ENCODE measurements around the gene ALK. TPM values are rescaled to one million over a fixed set of nuclear protein-coding genes. Genes with fewer than 3 reads are reported as not detected.

ALK gene
- total and polyA plus RNA-seq, 3 experiments from 2014 or later, result not detected

DNA sequence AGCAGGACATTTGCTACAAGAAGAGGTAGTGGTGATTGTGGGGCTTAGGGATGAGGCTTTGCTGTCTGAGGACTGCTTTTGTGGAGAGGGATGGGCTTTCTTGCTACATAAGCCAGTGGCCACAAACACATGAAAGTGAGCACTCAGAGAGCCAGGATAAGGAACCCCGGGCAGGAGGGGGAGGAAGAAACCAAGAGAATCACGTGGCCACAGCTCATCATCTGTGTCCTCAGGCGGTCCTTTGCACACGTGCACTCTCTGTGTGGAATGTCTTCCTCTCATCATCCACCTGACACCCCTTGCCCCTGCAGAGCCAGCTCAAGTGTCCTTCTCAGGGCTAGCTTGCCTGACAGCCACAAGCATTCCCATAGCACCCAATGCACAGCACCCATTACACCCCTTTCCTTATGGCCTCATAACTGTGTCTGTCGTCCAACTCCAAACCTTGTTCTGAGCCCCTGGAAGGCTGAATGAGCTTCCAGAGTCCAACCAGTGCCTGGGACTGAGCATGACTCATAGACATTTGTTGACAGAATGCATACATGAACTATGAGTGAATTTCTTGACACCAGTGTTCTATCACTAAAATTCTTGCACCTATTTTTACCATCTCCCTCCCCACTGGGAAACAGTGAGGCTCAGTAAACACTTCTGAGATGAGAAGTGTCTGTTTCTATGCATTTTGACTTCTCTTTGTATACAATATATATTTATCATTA, 398.3 kb downstream of the ALK start:
- CTCF ChIA-PET, result no interaction called here
- Mint-ChIP-seq H3K36me3 (no peaks in the 10 kb centered on the region), H3K27me3 (peaks cover 6 to 7% of the 10 kb centered on the region in 2 donors), H3K27ac (no peak overlapping the region), H3K9me3 (no peaks in the 10 kb centered on the region), H3K4me1 (peaks cover 0 to 6% (median 0%) of the 10 kb centered on the region in 3 donors), H3K4me3 (peak overlapping the region in 1 of 7 donors; percentile 30)
- no peaks in the 10 kb centered on the region for H3K9me3 ChIP-seq (ENCODE audit: low read length)
- H3K4me1 ChIP-seq (ENCODE audit: insufficient read depth, low read length), result no peaks in the 10 kb centered on the region
- H3K4me3 ChIP-seq (ENCODE audit: low read length), result no peak overlapping the region
- no peak overlapping the region for H3K27ac ChIP-seq (ENCODE audit: low read depth, low read length)
- POLR2A ChIA-PET, result no interaction called here
- DNase-seq, result no peak
- no peaks in the 10 kb centered on the region for H3K36me3 ChIP-seq (ENCODE audit: insufficient read depth, low read length)
- H3K27me3 ChIP-seq (ENCODE audit: insufficient read depth, low read length, poor library complexity, severe bottlenecking), result no peaks in the 10 kb centered on the region

DNA sequence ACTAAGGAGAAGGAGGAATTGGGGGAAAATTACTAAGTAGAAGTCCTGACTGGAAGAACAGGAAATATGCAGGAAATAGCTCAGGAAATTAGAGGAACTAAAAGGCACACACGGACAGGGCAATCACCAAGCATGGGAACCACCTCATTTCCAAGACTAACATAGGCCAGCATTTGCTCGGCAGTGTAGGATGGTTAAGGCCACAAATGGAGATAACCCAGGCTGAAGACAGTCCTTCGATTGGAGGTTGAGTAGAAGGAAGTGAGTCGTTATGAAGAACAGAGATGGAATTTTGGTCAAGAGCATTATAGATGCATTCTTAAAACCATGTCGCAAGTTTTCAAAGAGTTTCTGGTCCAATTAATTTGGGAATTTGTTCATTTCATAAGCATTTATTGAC, 401.4 kb downstream of the ALK start:
- ChIA-PET CTCF (no interaction called here), POLR2A (no interaction called here)
- peaks cover 5% of the 10 kb centered on the region for H3K27me3 ChIP-seq (ENCODE audit: insufficient read depth, low read length, poor library complexity, severe bottlenecking)
- DNase-seq, result no peak
- peaks cover 11 to 13% of the 10 kb centered on the region in 2 donors for H3K27me3 Mint-ChIP-seq
- peaks cover 0 to 2% (median 1%) of the 10 kb centered on the region in 5 donors for H3K9me3 Mint-ChIP-seq
- no peaks in the 10 kb centered on the region for H3K36me3 Mint-ChIP-seq
- H3K4me3 ChIP-seq (ENCODE audit: low read length), result no peak overlapping the region
- no peaks in the 10 kb centered on the region for H3K4me1 ChIP-seq (ENCODE audit: insufficient read depth, low read length)
- no peaks in the 10 kb centered on the region for H3K36me3 ChIP-seq (ENCODE audit: insufficient read depth, low read length)
- no peaks in the 10 kb centered on the region for H3K9me3 ChIP-seq (ENCODE audit: low read length)
- H3K4me1 Mint-ChIP-seq, result peaks cover 0 to 6% (median 0%) of the 10 kb centered on the region in 3 donors
- no peak overlapping the region for H3K4me3 Mint-ChIP-seq
- H3K27ac Mint-ChIP-seq, result no peak overlapping the region
- no peak overlapping the region for H3K27ac ChIP-seq (ENCODE audit: low read depth, low read length)

DNA sequence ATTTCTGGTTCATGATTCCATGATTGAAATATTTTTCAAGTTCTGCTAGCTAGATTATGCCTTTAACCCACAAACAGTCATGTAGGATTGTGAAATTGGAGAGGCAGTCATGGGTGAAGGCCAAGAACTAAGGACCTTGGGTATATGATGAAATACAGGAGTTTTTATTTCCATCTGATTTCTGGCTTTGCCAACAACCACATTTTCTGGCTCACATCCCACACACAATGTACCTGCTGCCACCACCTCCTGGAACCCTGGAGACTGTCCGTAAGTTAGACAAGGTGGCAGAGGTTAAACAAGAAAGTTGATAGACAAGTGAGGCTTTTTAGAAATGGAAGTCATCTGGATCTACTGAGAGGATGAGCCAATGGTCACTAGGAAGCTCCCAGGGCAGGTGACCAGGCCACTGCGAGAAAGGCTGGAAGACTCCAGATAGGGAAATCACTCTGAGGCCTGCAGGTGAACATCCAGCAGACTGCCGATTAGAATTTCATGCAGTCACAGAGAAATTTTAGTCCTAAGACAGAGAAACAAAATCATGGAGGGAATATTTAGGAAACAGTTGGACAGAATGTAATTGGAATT, 402.0 kb downstream of the ALK start:
- H3K27me3 ChIP-seq (ENCODE audit: insufficient read depth, low read length, poor library complexity, severe bottlenecking), result peaks cover 5% of the 10 kb centered on the region
- no peaks in the 10 kb centered on the region for H3K36me3 ChIP-seq (ENCODE audit: insufficient read depth, low read length)
- Mint-ChIP-seq H3K27me3 (peaks cover 8 to 15% of the 10 kb centered on the region in 2 donors), H3K36me3 (peaks cover 0 to 4% (median 1%) of the 10 kb centered on the region in 3 donors), H3K9me3 (peaks cover 0 to 7% (median 6%) of the 10 kb centered on the region in 5 donors), H3K4me1 (peaks cover 0 to 6% (median 0%) of the 10 kb centered on the region in 3 donors), H3K27ac (no peak overlapping the region), H3K4me3 (no peak overlapping the region)
- ChIA-PET CTCF (no interaction called here), POLR2A (no interaction called here)
- no peak for DNase-seq
- no peak overlapping the region for H3K4me3 ChIP-seq (ENCODE audit: low read length)
- H3K4me1 ChIP-seq (ENCODE audit: insufficient read depth, low read length), result no peaks in the 10 kb centered on the region
- no peaks in the 10 kb centered on the region for H3K9me3 ChIP-seq (ENCODE audit: low read length)
- no peak overlapping the region for H3K27ac ChIP-seq (ENCODE audit: low read depth, low read length)

DNA sequence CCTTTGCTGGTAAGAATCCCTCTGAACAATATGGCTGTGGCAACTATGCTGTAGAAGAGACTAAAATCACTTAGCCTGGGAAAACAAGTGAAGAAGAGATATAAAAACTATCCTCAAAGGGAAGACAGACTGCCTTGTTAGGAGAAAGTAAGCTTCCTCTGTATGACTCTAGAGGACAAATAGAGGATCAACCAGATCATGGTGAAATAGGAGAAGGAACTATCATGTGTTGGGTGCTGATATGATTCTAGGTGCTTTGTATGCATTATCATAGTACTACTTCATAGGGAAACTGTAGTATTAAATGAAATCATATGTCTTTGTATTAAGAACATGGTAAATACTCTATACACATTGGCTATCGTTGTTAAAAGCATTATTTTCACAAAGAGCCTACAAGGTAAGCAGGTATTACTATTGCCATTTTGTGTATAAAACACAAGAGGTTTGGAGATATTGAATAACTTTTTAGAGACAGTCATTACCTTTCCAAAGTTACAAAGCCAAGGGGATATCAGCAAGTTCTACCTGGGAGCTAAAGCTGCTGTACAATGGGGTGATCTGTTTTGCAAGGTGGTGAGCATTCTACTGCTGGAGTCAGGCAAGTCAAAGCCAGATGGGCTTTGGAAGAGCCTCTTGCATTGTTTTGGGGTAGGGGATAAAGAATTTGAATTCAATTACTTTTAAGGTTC, 402.6 kb downstream of the ALK start:
- CTCF ChIA-PET, result no interaction called here
- Mint-ChIP-seq H3K27ac (no peak overlapping the region), H3K27me3 (peaks cover 8 to 16% of the 10 kb centered on the region in 2 donors), H3K4me1 (peaks cover 0 to 6% (median 0%) of the 10 kb centered on the region in 3 donors), H3K9me3 (peaks cover 0 to 8% (median 7%) of the 10 kb centered on the region in 5 donors), H3K36me3 (peaks cover 0 to 4% (median 1%) of the 10 kb centered on the region in 3 donors), H3K4me3 (no peak overlapping the region)
- Histone ChIP-seq H3K4me1 (ENCODE audit: insufficient read depth, low read length) (no peaks in the 10 kb centered on the region), H3K4me3 (ENCODE audit: low read length) (no peak overlapping the region), H3K9me3 (ENCODE audit: low read length) (no peaks in the 10 kb centered on the region), H3K27ac (ENCODE audit: low read depth, low read length) (no peak overlapping the region), H3K27me3 (ENCODE audit: insufficient read depth, low read length, poor library complexity, severe bottlenecking) (peaks cover 5% of the 10 kb centered on the region), H3K36me3 (ENCODE audit: insufficient read depth, low read length) (no peaks in the 10 kb centered on the region)
- POLR2A ChIA-PET, result no interaction called here
- no peak for DNase-seq

DNA sequence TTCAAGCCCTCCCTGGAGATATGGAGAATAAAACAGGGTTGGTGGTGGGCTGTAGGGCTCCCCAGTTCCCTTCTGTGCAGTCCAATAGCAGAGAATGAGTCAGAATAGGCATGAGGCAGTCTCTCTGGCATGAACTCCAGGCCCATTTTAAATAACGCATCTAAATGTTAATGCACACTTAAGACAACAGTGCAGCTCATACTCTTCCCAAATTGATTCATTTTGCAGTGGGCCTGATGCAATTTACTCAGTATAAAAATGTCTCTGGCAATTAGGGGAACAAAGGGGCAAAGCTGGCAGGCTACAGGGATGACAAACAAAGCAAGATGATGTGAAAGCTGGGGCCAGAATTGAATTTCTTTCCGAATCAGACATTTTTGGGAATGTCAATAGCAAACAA, 403.4 kb downstream of the ALK start:
- Histone ChIP-seq H3K4me1 (ENCODE audit: insufficient read depth, low read length) (no peaks in the 10 kb centered on the region), H3K27me3 (ENCODE audit: insufficient read depth, low read length, poor library complexity, severe bottlenecking) (peaks cover 5% of the 10 kb centered on the region), H3K9me3 (ENCODE audit: low read length) (no peaks in the 10 kb centered on the region), H3K36me3 (ENCODE audit: insufficient read depth, low read length) (no peaks in the 10 kb centered on the region), H3K27ac (ENCODE audit: low read depth, low read length) (no peak overlapping the region), H3K4me3 (ENCODE audit: low read length) (no peak overlapping the region)
- H3K9me3 Mint-ChIP-seq, result peaks cover 0 to 8% (median 7%) of the 10 kb centered on the region in 5 donors
- H3K27ac Mint-ChIP-seq, result no peak overlapping the region
- peaks cover 0 to 4% (median 1%) of the 10 kb centered on the region in 3 donors for H3K36me3 Mint-ChIP-seq
- peaks cover 0 to 6% (median 0%) of the 10 kb centered on the region in 3 donors for H3K4me1 Mint-ChIP-seq
- H3K27me3 Mint-ChIP-seq, result peaks cover 7 to 16% of the 10 kb centered on the region in 2 donors
- no peak overlapping the region for H3K4me3 Mint-ChIP-seq
- POLR2A ChIA-PET, result no interaction called here
- no peak for DNase-seq
- CTCF ChIA-PET, result no interaction called here

DNA sequence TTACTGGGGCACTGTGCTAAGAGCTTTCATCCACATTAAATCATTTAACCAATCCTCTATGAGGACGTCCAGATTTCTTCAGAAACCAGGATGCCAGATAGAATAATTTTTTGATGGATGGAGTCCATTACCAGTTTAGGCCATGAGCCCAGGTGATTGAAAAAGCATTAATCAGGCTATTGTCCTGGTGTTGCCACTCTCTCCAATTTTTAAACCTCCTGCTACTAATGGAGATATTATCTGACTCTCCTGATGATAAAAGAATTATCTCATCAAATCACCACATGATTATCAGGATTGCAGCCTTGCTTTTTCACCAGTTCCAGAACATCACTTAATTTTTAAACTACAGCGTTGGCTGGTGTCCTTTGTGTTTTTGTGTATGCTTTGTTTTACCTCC, 404.0 kb downstream of the ALK start:
- no peak for DNase-seq
- Histone ChIP-seq H3K9me3 (ENCODE audit: low read length) (no peaks in the 10 kb centered on the region), H3K36me3 (ENCODE audit: insufficient read depth, low read length) (no peaks in the 10 kb centered on the region), H3K27me3 (ENCODE audit: insufficient read depth, low read length, poor library complexity, severe bottlenecking) (peaks cover 5% of the 10 kb centered on the region), H3K4me3 (ENCODE audit: low read length) (no peak overlapping the region), H3K4me1 (ENCODE audit: insufficient read depth, low read length) (no peaks in the 10 kb centered on the region), H3K27ac (ENCODE audit: low read depth, low read length) (no peak overlapping the region)
- Mint-ChIP-seq H3K27ac (no peak overlapping the region), H3K4me1 (peaks cover 0 to under 1% (median 0%) of the 10 kb centered on the region in 3 donors), H3K27me3 (peaks cover 5 to 16% of the 10 kb centered on the region in 2 donors), H3K36me3 (peaks cover 0 to 4% (median 1%) of the 10 kb centered on the region in 3 donors), H3K4me3 (no peak overlapping the region), H3K9me3 (peaks cover 0 to 8% (median 7%) of the 10 kb centered on the region in 5 donors)
- ChIA-PET POLR2A (no interaction called here), CTCF (no interaction called here)

DNA sequence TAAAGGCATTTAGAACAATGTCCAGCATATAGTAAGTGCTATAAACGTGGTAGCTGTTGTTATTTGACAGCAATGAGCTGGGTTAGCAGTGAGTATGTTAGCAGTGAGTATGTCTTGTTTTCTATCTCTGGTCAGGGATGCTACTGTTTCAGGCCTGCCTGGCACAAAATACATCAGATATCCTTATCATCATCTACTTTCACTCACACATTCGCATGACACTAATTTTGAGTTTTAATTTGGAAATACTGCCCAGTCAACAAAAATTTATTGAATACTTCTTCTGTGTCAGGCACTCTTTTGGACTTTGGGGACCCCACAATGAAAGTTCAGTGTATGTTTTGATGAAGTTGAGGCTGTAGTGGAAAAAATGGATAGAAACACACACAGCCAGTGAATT, 404.6 kb downstream of the ALK start:
- peaks cover 0 to 4% (median 1%) of the 10 kb centered on the region in 3 donors for H3K36me3 Mint-ChIP-seq
- no peak for DNase-seq
- Histone ChIP-seq H3K36me3 (ENCODE audit: insufficient read depth, low read length) (no peaks in the 10 kb centered on the region), H3K4me1 (ENCODE audit: insufficient read depth, low read length) (no peaks in the 10 kb centered on the region), H3K27me3 (ENCODE audit: insufficient read depth, low read length, poor library complexity, severe bottlenecking) (peaks cover 5% of the 10 kb centered on the region), H3K9me3 (ENCODE audit: low read length) (no peaks in the 10 kb centered on the region), H3K27ac (ENCODE audit: low read depth, low read length) (no peak overlapping the region), H3K4me3 (ENCODE audit: low read length) (no peak overlapping the region)
- CTCF ChIA-PET, result no interaction called here
- no peaks in the 10 kb centered on the region for H3K4me1 Mint-ChIP-seq
- POLR2A ChIA-PET, result no interaction called here
- peaks cover 5 to 16% of the 10 kb centered on the region in 2 donors for H3K27me3 Mint-ChIP-seq
- peaks cover 0 to 8% (median 7%) of the 10 kb centered on the region in 5 donors for H3K9me3 Mint-ChIP-seq
- no peak overlapping the region for H3K27ac Mint-ChIP-seq
- H3K4me3 Mint-ChIP-seq, result no peak overlapping the region

DNA sequence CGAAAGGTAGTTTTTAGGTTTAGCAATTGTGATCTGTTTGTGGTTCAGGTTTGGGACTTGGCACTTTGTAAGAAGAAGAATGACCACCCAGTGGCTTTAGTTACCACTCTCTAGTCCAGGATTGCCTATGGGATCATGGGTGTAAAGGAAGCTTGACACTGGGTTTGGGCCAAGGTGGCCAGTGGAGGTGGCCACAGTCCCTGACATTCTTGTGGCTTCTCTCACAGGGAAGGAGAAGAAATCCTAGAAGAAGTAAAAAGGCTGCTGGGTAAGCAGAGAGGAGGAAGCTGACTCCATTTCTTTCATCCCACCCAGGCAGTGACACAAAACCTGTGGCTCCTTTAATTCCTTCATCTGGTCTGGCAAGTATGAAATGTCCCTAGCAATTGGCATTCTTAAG, 411.5 kb downstream of the ALK start:
- CTCF ChIA-PET, result no interaction called here
- H3K4me3 Mint-ChIP-seq, result no peak overlapping the region
- no peak for DNase-seq
- H3K27me3 Mint-ChIP-seq, result peaks cover 2 to 14% of the 10 kb centered on the region in 2 donors
- peaks cover 0 to 4% (median 1%) of the 10 kb centered on the region in 3 donors for H3K36me3 Mint-ChIP-seq
- H3K27ac ChIP-seq (ENCODE audit: low read depth, low read length), result no peak overlapping the region
- no peak overlapping the region for H3K4me3 ChIP-seq (ENCODE audit: low read length)
- H3K4me1 Mint-ChIP-seq, result no peaks in the 10 kb centered on the region
- no peaks in the 10 kb centered on the region for H3K27me3 ChIP-seq (ENCODE audit: insufficient read depth, low read length, poor library complexity, severe bottlenecking)
- H3K9me3 ChIP-seq (ENCODE audit: low read length), result no peaks in the 10 kb centered on the region
- no peaks in the 10 kb centered on the region for H3K4me1 ChIP-seq (ENCODE audit: insufficient read depth, low read length)
- H3K9me3 Mint-ChIP-seq, result peaks cover 6 to 21% (median 8%) of the 10 kb centered on the region in 5 donors
- H3K36me3 ChIP-seq (ENCODE audit: insufficient read depth, low read length), result no peaks in the 10 kb centered on the region
- POLR2A ChIA-PET, result no interaction called here
- H3K27ac Mint-ChIP-seq, result no peak overlapping the region
